DMS 273 treated with DMSO at 0.1 percent for 48 hours (cell line): ENCODE measurements around the gene F13A1.

Source experiments
- DNase-seq: peaks from one replicate; lab custom pipeline; 2025; lab: John Stamatoyannopoulos, UW

The F13A1 gene

DNA sequence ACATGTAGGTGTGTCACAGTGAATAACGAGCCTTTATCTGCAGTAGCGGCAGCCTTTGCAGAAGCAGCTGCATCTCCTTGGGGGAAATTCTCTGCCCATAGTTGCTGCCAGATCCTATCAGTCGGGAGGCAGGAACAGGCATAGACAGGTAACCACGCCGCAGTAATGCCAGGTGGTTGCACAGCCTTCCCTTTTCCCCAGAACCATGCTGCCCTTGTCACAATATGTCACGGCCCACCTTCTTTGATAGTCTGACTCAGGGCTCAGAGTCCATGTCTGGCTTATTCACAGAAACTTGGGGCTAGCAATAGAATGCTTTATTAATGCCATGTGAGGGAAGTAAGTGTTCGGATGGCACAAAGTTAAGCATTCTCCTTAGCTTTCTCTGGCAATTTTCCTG lies 76.6 kb downstream of the F13A1 start:
- DNase-seq = no peak

DNA sequence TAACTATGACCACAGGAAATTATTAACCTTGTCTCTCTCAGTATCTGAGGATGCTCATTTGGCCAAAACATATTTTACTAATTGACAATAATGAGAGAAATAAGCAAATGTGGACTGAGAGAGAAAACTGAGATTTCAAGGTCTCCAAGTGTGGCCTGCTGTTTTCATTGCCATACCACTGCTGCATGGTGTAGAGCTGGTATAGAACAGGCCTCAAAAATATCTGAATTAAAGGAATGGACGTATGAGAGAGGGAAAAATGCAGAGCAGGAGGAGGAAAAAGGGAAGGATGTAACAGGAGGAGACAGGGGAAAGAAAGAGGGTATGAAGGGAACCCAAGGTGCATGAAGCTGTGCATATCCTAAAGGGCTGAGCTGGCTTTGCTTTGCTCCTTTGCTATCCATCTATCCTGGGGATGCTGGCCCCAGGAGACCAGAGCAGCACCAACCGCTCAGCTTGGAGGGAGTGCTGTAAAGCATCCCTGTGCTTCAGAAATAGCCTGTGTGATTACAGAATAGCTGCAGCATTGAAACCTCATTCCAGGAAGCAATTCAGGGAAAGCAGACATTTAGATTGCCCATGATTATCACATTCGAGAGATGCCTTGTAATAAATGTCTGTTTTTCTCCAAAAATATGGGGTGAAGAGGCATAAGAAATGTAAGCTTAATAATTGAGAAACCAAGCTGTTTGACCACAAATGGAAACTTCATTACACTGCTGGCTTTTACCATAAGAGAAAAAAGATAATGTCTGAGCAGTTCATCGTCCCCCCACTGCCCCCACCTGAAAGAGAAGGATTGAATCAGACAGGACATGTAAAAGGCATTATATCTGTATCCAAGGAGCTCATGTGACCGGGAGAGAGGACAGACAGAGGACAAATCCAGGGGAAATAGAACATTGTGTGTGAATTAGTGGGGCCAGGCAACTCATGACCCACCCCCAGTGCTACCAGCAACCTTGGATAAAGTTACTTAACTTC lies 80.6 kb downstream of the F13A1 start:
- DNase-seq = no peak

DNA sequence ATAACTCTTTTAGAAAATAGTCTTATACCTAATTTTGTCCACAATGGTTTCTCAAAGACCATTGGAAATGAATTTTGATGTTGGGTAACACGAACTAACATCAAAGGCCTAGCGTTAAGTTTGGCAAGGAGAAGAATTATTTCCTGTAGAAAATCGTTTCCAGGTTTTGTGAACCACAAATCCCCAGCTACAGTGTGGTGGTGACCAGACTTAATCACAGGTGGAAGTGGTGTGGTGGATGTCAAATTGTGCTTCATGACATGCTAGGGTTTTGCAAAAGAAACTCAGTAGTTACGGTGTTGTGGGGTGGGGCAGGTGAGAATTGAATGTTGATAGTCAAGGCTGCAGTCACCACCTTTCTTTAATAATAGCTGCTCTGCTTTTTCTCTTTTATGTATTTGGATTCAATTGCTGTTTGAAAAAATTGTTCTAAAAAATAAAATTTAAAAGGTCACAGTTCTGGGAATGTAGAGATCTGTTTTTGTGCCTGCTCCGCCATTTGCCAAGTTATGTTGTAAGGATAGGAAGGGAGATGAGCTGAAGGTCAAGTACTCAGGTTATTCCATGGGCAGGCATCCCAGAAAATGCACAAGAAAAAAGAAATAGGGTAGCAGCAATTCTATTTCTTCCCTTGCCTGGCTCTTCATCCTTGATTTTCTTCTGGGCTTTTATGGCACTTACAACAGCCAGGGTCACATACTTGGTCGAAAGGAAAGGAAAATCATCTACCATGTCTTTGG lies 83.6 kb downstream of the F13A1 start:
- DNase-seq = no peak

DNA sequence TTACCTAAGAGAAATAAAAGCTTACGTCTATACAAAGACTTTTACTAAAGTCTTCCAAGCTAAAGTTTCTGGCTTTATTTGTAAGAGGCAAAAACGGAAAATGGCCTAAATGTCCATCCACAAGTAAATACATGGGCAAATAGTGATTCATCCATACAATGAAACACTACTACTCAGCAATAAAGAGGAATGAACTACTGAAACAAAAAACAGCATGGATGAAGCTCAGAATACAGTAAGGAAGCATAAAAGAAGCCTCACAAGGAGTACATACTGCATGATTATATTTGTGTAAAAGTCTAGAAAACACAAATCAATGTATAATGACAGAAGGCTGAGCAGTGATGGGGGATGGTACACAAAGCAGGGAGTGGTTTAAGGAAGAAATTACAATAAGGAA lies 84.7 kb downstream of the F13A1 start:
- DNase-seq = no peak

DNA sequence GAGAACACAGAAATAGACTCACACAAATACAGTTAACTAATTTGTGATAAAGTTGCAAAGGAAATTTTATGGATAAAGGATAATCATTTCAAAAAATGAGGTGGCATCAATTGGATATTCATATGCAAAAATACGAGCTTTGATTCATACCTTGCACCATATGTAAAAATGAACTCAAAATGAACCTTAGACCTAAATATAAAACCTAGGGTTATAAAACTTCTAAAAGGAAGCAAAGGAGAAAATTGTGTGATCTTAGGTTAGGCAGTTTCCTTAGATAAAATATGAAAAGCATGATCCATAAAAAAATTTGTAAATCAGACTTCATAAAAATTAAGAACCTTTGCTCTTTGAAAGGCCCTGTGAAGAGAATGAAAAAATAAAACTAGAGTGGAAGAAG lies 85.5 kb downstream of the F13A1 start:
- no peak for DNase-seq

DNA sequence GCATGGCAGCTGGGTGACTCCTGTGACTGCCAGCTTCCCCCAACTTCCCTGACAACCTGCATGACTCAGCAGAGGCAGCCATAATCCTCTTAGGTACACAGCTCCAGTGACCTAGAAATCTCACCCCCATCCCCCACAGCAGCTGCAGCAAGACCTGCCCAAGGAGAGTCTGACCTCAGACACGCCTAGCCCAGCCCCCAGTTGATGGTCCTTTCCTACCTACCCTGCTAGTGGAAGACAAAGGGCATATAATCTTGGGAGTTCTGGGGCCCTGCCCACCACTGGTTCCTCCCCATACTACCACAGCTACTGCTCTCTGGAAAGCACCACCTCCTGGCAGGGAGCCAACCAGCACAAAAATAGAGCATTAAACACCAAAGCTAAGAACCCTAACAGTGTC lies 90.2 kb downstream of the F13A1 start:
- DNase-seq = no peak

DNA sequence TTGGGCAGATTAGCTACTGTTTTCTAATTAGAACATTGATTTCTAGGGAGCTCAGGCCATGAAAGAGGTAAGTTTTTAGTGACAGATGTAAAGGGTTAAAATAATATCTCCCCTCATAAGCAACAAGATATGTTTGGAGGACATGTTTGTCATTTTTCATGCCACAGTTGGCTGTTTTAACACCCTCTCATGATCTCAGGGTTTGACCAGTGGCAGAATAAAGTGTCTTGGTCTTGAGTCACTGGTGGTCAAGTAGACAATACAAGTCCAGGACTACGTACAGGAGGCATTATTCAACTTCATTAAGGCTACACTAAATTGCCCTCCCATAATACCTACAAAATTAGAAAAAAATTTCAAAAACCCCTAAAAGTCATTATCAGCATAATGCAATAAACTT lies 92.6 kb downstream of the F13A1 start:
- no peak for DNase-seq

DNA sequence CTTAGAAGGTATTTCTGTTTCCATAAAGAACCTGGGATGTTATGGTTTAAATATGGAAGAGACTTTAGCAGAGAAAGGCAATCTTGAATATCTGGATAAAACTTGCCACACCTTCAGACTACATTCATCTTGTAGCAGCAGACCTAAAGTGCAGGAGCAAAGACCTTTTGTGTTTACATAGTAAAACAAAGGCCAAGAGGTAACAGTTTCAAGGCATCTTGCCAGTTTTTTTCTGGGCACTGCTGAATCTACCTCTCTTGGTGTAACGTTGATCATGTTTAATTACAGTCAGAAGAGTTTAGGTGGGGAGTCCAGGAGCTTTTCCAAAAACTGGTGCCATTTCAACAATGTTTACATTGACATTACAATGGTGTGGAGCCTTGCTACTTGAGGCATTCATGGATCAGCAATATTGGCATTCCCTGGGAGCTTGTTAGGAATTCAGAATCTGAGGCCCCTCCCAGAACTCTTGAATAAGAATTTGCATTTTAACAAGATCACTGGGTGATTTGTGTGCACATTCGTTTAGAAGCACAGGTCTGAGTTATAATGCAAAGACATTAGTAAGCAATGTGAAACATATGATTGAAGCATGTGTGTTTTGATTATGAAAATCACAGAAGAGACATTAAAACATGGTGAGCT lies 94.5 kb downstream of the F13A1 start:
- DNase-seq = no peak

DNA sequence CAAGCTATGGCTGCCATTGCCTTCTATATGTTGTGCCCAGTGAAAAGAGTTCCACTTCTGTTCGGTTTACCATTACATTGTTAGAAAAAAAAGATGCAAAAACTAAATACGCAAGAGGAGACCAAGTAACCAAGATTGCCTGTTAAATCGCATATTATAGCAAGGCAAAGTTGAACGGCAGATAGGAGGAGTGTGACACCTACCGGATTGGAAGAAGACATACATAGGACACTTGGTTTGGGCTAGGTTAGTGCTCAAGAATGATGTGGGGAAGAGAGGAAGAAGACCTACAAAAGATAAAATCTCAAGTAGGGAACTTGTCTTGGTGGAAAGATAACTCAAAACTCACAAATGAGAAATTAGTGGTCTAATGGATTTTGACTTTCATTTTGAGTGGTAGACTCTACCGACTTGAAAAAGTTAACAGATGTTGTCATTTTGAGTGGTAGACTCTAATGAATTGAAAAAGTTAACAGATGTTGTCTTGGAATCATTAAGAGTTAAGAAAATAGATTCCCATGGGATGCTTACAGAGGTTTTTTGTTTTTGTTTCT lies 95.5 kb downstream of the F13A1 start:
- no peak for DNase-seq

DNA sequence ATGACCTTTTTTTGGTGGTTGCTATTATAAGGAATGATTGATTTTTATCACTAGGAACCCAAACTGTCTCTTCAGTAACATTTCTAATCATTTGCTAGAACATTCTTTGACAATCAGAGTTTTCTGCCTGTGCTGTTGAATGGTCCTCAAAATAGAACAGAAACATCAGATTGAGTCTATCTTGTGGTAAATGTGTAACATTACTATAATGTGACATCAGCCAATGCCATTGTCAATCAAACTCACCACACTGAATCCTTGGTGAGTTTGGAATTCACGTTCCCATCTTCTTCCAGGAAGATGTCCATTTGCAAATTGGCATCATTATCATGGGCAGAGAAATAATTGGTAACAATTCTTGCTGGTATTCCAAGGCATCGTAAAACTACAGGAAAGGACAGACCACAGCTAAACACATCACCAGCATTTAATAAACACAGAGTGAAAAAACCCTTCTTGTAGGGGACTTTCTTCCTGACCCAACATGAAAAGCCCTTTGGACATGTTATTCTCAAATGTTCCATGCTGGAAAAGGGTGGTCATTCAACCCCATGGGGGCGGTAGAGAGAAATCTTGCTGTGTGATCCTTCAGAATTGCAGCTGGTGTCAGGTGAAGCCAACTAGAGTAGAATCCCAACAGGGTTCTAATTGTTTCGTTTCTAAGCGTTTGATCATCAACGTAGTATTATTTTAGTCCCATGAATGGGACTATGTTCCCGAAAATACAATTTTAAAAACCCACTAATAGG lies 98.5 kb downstream of the F13A1 start:
- DNase-seq = no peak

DNA sequence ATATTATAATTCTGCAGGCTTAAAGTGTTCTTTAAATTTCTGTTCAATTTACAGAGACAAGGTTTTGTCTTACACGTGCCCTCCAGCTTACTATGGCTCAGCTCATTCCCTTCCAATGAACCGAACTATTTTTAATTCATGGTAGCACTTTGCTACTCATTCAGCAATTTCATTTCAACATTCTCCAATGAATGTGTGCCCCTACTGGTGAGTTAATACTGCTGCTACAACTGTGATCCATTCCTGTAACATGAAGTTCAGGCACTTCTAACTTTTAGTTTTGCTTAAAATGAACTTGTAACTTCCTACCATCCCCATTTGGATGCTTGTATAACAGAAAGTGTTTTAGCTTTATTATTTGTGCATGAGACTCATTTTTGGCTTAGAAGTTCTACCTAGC lies 99.7 kb downstream of the F13A1 start:
- DNase-seq = no peak

DNA sequence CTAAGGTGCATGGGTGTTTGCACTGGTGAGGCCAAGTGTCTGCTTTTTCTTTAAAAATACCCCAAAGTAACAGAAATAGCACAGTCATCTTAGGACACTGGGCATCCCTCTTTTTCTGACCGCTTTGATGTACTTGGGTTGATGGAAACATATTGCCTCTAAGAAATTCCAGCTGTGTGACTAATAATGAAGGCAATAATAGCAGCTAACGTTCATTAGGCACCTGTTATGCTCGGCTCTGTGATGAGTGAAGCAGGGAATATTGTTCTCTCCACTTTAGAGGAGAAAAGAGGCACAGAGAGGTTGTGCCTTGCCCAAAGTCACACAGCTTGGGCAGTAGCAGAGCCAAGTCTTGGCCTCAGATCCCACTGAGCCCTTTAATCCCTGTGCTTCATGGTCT lies 100.7 kb downstream of the F13A1 start:
- DNase-seq = no peak

DNA sequence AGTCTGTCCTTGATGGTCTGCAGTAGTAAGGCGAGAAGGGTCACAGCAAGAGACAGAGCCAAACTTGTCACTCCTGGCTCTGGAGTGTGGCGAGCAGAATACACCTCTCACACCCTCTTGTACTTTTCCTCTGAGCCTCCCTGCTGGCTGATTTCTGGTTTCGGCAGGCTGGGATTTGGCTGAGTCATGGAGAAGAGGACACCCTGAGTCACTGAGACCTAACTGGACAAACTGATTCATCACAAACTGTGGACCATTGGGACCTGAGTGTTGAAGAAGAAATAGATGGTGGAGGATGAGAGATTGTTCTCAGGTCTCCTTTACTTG lies 101.7 kb downstream of the F13A1 start:
- no peak for DNase-seq

DNA sequence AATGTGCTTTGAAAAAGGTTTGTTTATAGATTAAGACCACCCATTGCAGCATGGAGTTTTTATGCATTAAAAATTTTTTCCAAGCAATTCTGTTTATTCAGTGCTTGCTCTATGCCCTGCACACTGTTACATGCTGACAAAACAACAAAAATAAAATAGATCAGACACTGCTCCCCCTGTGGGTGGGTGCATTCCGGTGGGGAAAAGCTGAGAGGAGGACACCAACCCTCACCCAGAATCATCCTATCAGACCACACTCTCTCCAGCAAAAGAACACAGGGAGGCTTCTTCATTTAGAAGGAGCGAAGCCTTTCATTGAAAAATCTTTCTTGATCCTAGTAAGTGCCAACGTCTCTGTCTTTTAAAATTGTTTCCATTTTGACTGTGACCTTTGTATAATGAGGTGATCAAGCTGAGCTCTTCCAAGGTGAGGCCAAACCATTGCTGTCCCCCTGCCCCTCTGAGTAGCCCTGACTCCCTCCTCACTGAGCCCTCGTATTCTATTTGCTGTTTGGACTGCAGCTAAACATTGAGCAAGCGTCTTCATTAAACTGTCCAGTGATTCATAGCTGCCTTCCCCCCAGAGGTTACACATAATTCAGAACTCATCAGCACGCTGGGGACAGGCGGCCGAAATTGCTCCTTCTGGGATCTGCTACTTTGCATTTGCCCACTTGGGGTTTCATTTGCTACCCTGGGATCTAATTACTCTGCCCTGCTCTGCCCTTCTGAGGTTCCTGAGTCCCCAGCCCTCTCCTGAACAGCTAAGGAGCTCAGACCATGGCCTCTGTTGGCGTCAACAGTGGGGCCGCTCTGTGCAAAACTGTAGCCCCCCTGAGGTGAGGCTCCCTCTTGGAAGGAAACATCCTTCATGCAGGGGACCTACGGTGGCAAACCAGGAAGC lies 102.4 kb downstream of the F13A1 start:
- DNase-seq = no peak

DNA sequence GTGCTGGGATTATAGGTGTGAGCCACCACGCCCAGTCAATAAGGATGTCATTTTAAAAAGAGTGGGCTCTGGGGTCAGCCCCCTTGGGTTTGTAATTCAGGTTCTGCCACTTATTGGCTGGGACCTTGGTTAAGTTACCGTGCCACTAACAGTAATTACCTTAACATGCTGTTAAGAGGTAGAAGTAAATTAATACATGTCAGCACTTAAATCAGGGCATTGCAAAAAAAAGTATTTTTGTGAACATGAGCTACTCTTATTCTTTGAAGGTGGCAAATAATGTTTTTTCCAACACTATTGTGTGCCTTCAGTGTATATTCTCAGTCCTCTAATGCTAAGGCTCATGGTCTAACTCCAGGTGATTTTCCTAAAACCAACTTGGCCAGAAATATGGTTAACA lies 109.5 kb downstream of the F13A1 start:
- DNase-seq = no peak

DNA sequence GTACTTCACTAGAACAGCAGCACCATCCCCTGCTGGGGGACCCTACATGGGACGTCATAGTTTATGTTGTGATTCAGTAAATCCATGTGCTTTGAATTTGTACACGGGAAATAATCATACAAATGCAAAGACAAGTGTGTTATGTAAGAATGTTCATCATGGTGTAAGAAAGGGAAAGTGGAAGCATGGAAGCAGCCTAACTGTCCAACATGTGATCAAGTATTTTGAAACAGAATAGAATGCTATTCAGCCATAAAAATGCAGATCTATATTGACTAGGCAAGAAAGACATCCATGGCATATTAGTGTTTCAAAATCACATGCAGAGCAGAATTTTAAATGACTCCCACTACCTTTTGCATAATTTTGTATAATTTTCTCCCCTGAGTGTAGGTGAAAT lies 117.6 kb downstream of the F13A1 start:
- no peak for DNase-seq

DNA sequence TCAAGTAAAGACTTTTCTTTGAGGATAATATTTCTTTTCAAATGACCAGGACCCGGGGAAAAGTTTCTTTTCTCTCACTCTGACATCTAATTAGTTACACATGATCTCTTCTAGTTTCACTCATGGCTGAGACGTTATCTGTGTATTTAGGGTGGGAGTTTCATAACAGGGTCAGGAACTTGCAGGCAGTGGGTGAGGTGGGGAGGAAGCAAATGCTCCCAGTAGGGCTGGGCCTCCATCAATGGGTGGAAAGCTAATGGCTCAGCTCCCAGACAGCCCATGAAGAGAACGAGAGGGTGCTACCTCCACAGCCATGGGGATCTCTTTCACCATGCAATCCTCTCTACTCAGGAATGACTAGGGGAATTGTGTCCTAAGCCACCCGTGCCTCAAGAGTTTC lies 119.3 kb downstream of the F13A1 start:
- DNase-seq = no peak

DNA sequence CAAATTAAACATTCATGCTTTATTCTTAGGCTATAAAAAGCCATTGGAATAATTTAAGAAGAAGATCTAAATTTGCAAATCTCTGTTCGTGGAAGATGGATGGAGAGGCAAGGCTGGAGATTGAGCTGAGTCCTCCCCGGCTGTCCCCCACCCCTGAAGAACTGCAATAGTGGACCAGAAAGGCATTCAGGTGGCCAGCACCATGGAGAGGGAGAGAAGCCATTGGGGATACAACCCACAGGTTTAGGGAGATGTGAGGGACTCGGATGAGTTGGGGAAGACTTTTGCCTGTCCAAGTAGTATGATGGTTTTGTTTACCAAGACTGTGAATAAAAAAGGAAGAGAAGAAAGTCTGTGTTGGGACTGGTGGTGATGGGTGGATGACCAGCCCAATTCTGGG lies 120.8 kb downstream of the F13A1 start:
- no peak for DNase-seq

DNA sequence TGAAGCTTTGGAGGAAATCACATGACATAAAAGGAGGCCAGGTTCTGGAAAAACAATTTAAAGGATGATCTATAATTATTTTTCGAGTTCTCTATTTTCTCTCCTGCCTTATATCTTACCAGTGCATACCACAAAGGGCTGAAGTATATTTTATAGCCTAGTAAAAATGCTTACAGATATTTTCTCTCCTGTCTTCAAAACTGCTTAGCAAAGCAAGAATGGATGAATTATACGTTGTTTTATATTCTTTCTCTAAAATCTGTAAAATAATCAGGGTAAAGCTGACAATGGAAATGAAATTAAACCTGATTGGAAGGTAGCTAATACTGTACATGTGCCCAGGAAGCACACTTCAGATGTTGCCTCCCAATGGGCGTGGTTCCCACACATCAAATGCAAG lies 123.7 kb downstream of the F13A1 start:
- no peak for DNase-seq

DNA sequence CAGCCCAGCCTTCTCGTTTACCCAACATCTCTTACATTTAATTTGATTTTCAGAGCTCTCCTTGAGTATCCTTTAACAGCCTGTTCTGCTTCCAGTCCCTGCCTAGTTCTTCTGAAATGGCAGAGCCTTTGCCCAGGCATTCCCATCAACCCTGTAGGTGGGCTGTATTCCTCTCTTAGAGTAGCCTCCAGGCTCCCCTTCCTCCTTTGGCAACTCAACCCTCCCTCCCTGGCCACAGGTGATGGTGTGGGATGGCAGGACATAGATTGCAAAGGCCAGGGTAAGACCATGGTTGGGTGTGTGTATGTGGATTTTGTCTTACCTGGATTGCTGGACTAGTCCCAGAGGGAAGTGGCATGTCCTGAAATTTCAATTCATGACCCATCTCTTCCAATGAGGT lies 125.4 kb downstream of the F13A1 start:
- DNase-seq = no peak

DNA sequence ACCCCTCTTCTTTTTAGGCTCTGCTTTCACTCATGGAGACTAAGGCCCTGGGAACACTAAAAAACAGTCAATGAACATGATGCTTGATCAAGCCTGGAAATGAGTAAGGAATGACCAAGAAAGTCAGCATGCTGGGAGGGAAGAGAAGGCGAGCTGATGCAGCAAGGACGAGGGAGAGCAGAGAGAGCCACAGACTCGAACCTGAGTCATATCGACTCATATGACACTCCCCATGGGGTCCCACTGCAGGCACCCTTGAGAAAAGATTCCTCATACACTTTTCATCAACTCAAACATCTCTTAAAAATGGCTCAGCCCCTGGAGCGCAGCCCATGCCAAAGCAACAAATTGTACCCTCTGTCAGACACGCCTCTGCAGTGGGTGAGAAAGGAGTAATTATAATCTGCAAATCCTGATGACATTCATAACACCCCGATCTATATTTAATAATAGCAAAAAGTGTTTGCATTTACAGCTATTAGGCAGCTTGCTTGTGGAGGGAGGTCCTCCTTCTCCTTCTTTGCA lies 127.2 kb downstream of the F13A1 start:
- DNase-seq = no peak
